NOMO-1 (cell line): ENCODE results near the gene BCL2L1.
"Not testable (repeated sequence)": the region's sequence is repeated elsewhere in the genome, so short reads cannot be mapped to it uniquely, and the experiment has no call there.

Source experiments
- DNase-seq, 2 experiments: peaks; one replicate each; lab custom pipeline; 2025; ENCODE audit not compliant: unreplicated experiment in 2 of 2; lab: John Stamatoyannopoulos, UW

BCL2L1 gene

GRCh38 chr20:31722257-31723068 lies at the start of gene BCL2L1:
Gene BCL2L1, minus strand, starts transcription at chr20:31722868. Its CDS starts 650 bp downstream, at chr20:31722218.
- peak; percentile 64 to 82 for DNase-seq

- no peak for DNase-seq
These were observed 47.6 kb upstream of the BCL2L1 start for GRCh38 chr20:31770243-31770642.

GRCh38 chr20:31769681-31770080 lies 47.0 kb upstream of the BCL2L1 start:
- no peak for DNase-seq

- DNase-seq, result no peak
These were observed 45.1 kb upstream of the BCL2L1 start for GRCh38 chr20:31767805-31768204.

GRCh38 chr20:31764641-31765305 lies 42.1 kb upstream of the BCL2L1 start:
- DNase-seq, result no peak

GRCh38 chr20:31760519-31761240 lies 38.0 kb upstream of the BCL2L1 start:
- no peak for DNase-seq

- no peak for DNase-seq
These were observed 37.3 kb upstream of the BCL2L1 start for GRCh38 chr20:31759836-31760518.

- no peak for DNase-seq
These were observed 36.3 kb upstream of the BCL2L1 start for GRCh38 chr20:31758991-31759390.

- DNase-seq, result no peak
These were observed 35.9 kb upstream of the BCL2L1 start for GRCh38 chr20:31758521-31758920.

GRCh38 chr20:31757254-31757653 lies 34.6 kb upstream of the BCL2L1 start:
- no peak for DNase-seq

GRCh38 chr20:31751126-31751525 lies 28.5 kb upstream of the BCL2L1 start:
- no peak for DNase-seq

- no peak for DNase-seq
These were observed 26.6 kb upstream of the BCL2L1 start for GRCh38 chr20:31749223-31749622.

GRCh38 chr20:31747640-31748039 lies 25.0 kb upstream of the BCL2L1 start:
- no peak for DNase-seq

- not testable (repeated sequence) for DNase-seq
These were observed 24.4 kb upstream of the BCL2L1 start for GRCh38 chr20:31747028-31747427.

- no peak for DNase-seq
These were observed 23.6 kb upstream of the BCL2L1 start for GRCh38 chr20:31746068-31746878.

GRCh38 chr20:31740656-31741323 lies 18.1 kb upstream of the BCL2L1 start:
- no peak for DNase-seq

- DNase-seq, result no peak
These were observed 17.5 kb upstream of the BCL2L1 start for GRCh38 chr20:31740208-31740607.

- peak in 1 of 2 experiments; percentile 45 for DNase-seq
These were observed 16.9 kb upstream of the BCL2L1 start for GRCh38 chr20:31739550-31739977.

- peak; percentile 85 to 95 for DNase-seq
These were observed 16.3 kb upstream of the BCL2L1 start, which contains the start of gene TPX2 for GRCh38 chr20:31738729-31739549. Gene TPX2, plus strand, starts transcription at chr20:31739290. Its CDS starts 18,187 bp downstream, at chr20:31757477.
